Gastrocnemius medialis (tissue), 4 donors: ENCODE measurements around the gene NACA2. TPM values are rescaled to one million over a fixed set of nuclear protein-coding genes. Genes with fewer than 3 reads are reported as not detected.

Experiments
- ATAC-seq, 2 donors: fragments of 150-250 bp; one replicate each; pipeline ENCODE4 v1.9.1; 2016
- DNase-seq, 2 donors: peaks; one replicate each; pipeline ENCODE4 v3.0.0-alpha.2; 2019
- H3K27ac ChIP-seq, 4 donors: fragments of 200-600 bp; sonication (generic); 1 replicate in 1 of 4; 2 replicates in 3 of 4; pipeline ENCODE4 v1.5.1; 2016 to 2018; ENCODE audit warnings: mild to moderate bottlenecking in 2 of 4, moderate library complexity in 1 of 4
- H3K27me3 ChIP-seq, 3 donors: fragments of 200-600 bp; sonication (generic) in 2 of 3; 1 replicate in 1 of 3; 2 replicates in 2 of 3; pipeline versions ENCODE4 v1.5.1 to v1.6.0; 2016 to 2019; ENCODE audit warnings: mild to moderate bottlenecking in 1 of 3, moderate library complexity in 1 of 3
- H3K36me3 ChIP-seq, 2 donors: fragments of 200-600 bp; sonication (generic) in 1 of 2; one replicate each; pipeline ENCODE4 v1.5.1; 2017 to 2018
- H3K4me1 ChIP-seq, 2 donors: fragments of 200-600 bp; sonication (generic) in 1 of 2; one replicate each; pipeline ENCODE4 v1.5.1; 2016 to 2017; ENCODE audit warnings: mild to moderate bottlenecking in 2 of 2
- H3K4me3 ChIP-seq, 4 donors: fragments of 200-600 bp; sonication (generic) in 3 of 4; 1 replicate in 1 of 4; 2 replicates in 3 of 4; pipeline ENCODE4 v1.5.1; 2016 to 2019; ENCODE audit warnings: mild to moderate bottlenecking in 2 of 4
- H3K9me3 ChIP-seq, 3 donors: fragments of 200-600 bp; sonication (generic) in 2 of 3; 1 replicate in 1 of 3; 2 replicates in 2 of 3; pipeline ENCODE4 v1.5.1; 2016 to 2019
- CTCF ChIP-seq, 5 experiments: fragments of 450-650 bp in 3 of 5; fragments of 200-600 bp in 2 of 5; sonication (generic) in 2 of 5; IDR thresholded peaks in 4 of 5; conservative IDR thresholded peaks in 1 of 5; 1 replicate in 4 of 5; 2 replicates in 1 of 5; pipeline ENCODE4 v1.5.1; 2016 to 2019; ENCODE audit warnings: antibody characterized with exemption in 5 of 5, mild to moderate bottlenecking in 3 of 5, moderate library complexity in 3 of 5
- POLR2A ChIP-seq, 2 donors: fragments of 450-650 bp; IDR thresholded peaks; one replicate each; pipeline ENCODE4 v1.6.1; 2017; ENCODE audit warnings: antibody characterized with exemption in 2 of 2, mild to moderate bottlenecking in 2 of 2, moderate library complexity in 2 of 2
- in situ Hi-C, 4 donors: fragments of 200-750 bp; cut with MboI; loops; one replicate each; pipeline versions ENCODE4 v1.15.0 to v1.8.0; 2017; ENCODE audit warnings: low sequenced_read_pairs in 4 of 4
- intact Hi-C: fragments of 100-400 bp; cut with DNase I; formaldehyde crosslinking; loops from one replicate; pipeline ENCODE4 v1.15.1; 2023; ENCODE audit warnings: low total_unique reads
- total RNA-seq, 4 donors: library from RNA; depleted of rRNA; stranded (reverse); fragments of >200 nt; gene quantifications; one replicate each; pipeline versions ENCODE4 v1.1.0 to v1.2.3, GENCODE V29; 2016

Gene NACA2
- total RNA-seq, 4 donors from 2014 or later, result not detected

GRCh38 chr17:61584266-61584665, 6.8 kb downstream of the NACA2 start:
- no peaks in the 10 kb centered on the region for H3K36me3 ChIP-seq
- peaks cover 0 to under 1% (median 0%) of the 10 kb centered on the region in 3 donors for H3K27me3 ChIP-seq
- no peak for ATAC-seq
- intact Hi-C loops (no loop called here), in situ Hi-C loops (no loop called here)
- H3K4me3 ChIP-seq, result no peak overlapping the region
- TF ChIP-seq CTCF (IDR thresholded peaks at IDR 0.05 in 4 of 5, conservative IDR thresholded peaks at IDR 0.05 in 1 of 5), result no peak
- TF ChIP-seq POLR2A (IDR thresholded peaks at IDR 0.05), result no peak
- no peaks in the 10 kb centered on the region for H3K9me3 ChIP-seq
- no peaks in the 10 kb centered on the region for H3K4me1 ChIP-seq
- no peak for DNase-seq
- no peak overlapping the region for H3K27ac ChIP-seq

GRCh38 chr17:61583660-61584264, 7.3 kb downstream of the NACA2 start:
- in situ Hi-C loops, result no loop called here
- intact Hi-C loops, result no loop called here
- H3K4me3 ChIP-seq, result no peak overlapping the region
- ATAC-seq, result no peak
- H3K27ac ChIP-seq, result no peak overlapping the region
- no peaks in the 10 kb centered on the region for H3K36me3 ChIP-seq
- peaks cover 0 to 6% (median 0%) of the 10 kb centered on the region in 3 donors for H3K27me3 ChIP-seq
- no peak for DNase-seq
- no peaks in the 10 kb centered on the region for H3K9me3 ChIP-seq
- H3K4me1 ChIP-seq, result no peaks in the 10 kb centered on the region
- no peak for TF ChIP-seq CTCF (IDR thresholded peaks at IDR 0.05 in 4 of 5, conservative IDR thresholded peaks at IDR 0.05 in 1 of 5)
- no peak for TF ChIP-seq POLR2A (IDR thresholded peaks at IDR 0.05)

GRCh38 chr17:61583242-61583641, 7.8 kb downstream of the NACA2 start:
- no peaks in the 10 kb centered on the region for H3K9me3 ChIP-seq
- no peaks in the 10 kb centered on the region for H3K36me3 ChIP-seq
- H3K27me3 ChIP-seq, result peaks cover 0 to 7% (median 0%) of the 10 kb centered on the region in 3 donors
- intact Hi-C loops (no loop called here), in situ Hi-C loops (no loop called here)
- H3K4me1 ChIP-seq, result no peaks in the 10 kb centered on the region
- no peak for ATAC-seq
- DNase-seq, result no peak
- no peak overlapping the region for H3K4me3 ChIP-seq
- H3K27ac ChIP-seq, result no peak overlapping the region
- TF ChIP-seq CTCF (IDR thresholded peaks at IDR 0.05 in 4 of 5, conservative IDR thresholded peaks at IDR 0.05 in 1 of 5) (no peak), POLR2A (IDR thresholded peaks at IDR 0.05) (no peak)

GRCh38 chr17:61582593-61582992, 8.4 kb downstream of the NACA2 start:
- in situ Hi-C loops, result no loop called here
- no peak for TF ChIP-seq POLR2A (IDR thresholded peaks at IDR 0.05)
- no peak for TF ChIP-seq CTCF (IDR thresholded peaks at IDR 0.05 in 4 of 5, conservative IDR thresholded peaks at IDR 0.05 in 1 of 5)
- Histone ChIP-seq H3K4me3 (no peak overlapping the region), H3K27ac (no peak overlapping the region), H3K9me3 (no peaks in the 10 kb centered on the region), H3K36me3 (no peaks in the 10 kb centered on the region), H3K27me3 (peaks cover 0 to 7% (median 0%) of the 10 kb centered on the region in 3 donors), H3K4me1 (no peaks in the 10 kb centered on the region)
- no peak for ATAC-seq
- intact Hi-C loops, result no loop called here
- no peak for DNase-seq
